Astrocyte of the hippocampus (primary cell): ENCODE data around the gene GPR21.

ENCODE experiments used
- DNase-seq: peaks from one replicate; pipeline ENCODE4 v3.0.0; 2011; ENCODE audit warnings: low read depth, low spot score

Gene GPR21

GRCh38 chr9:123033352-123033751 is at the start of gene GPR21:
Gene GPR21, plus strand, starts transcription at chr9:123033667. Its CDS starts 900 bp downstream, at chr9:123034567.
- DNase-seq = peak; percentile 34

GRCh38 chr9:122986010-122986409 is 47.5 kb upstream of the GPR21 start:
- DNase-seq = no peak

GRCh38 chr9:122988141-122988540 is 45.3 kb upstream of the GPR21 start:
- DNase-seq = no peak

GRCh38 chr9:122988920-122989621 is 44.4 kb upstream of the GPR21 start:
- DNase-seq = no peak

- peak; percentile 86 for DNase-seq
Measured at GRCh38 chr9:122991370-122991830, 42.1 kb upstream of the GPR21 start.

GRCh38 chr9:122996586-122996985 is 36.9 kb upstream of the GPR21 start:
- no peak for DNase-seq

GRCh38 chr9:122998448-122998847 is 35.0 kb upstream of the GPR21 start:
- no peak for DNase-seq

- DNase-seq = no peak
Measured at GRCh38 chr9:123000371-123001068, 32.9 kb upstream of the GPR21 start.

GRCh38 chr9:123002754-123003153 is 30.7 kb upstream of the GPR21 start:
- peak; percentile 53 for DNase-seq

GRCh38 chr9:123003466-123003865 is 30.0 kb upstream of the GPR21 start:
- peak; percentile 52 for DNase-seq

- DNase-seq = no peak
Measured at GRCh38 chr9:123005964-123006363, 27.5 kb upstream of the GPR21 start.

GRCh38 chr9:123007269-123007668 is 26.2 kb upstream of the GPR21 start:
- no peak for DNase-seq

GRCh38 chr9:123008909-123009308 is 24.6 kb upstream of the GPR21 start:
- DNase-seq = no peak

GRCh38 chr9:123011380-123011779 is 22.1 kb upstream of the GPR21 start:
- no peak for DNase-seq

GRCh38 chr9:123011878-123012528 is 21.5 kb upstream of the GPR21 start:
- no peak for DNase-seq

GRCh38 chr9:123016631-123017030 is 16.8 kb upstream of the GPR21 start:
- DNase-seq = no peak

GRCh38 chr9:123020796-123021195 is 12.7 kb upstream of the GPR21 start:
- DNase-seq = no peak

GRCh38 chr9:123026425-123026824 is 7.0 kb upstream of the GPR21 start:
- DNase-seq = no peak

- no peak for DNase-seq
Measured at GRCh38 chr9:123027517-123027916, 6.0 kb upstream of the GPR21 start.

GRCh38 chr9:123028136-123028535 is 5.3 kb upstream of the GPR21 start:
- no peak for DNase-seq

GRCh38 chr9:123028973-123029372 is 4.5 kb upstream of the GPR21 start:
- no peak for DNase-seq

- no peak for DNase-seq
Measured at GRCh38 chr9:123031963-123032362, 1.5 kb upstream of the GPR21 start.
